Measurements from ENCODE around the gene SNX27.
"Not testable (repeated sequence)": the region's sequence is repeated elsewhere in the genome, so short reads cannot be mapped to it uniquely, and the experiment has no call there.

The SNX27 gene

GRCh38 chr1:151584278-151584677 is 27.6 kb upstream of the SNX27 start:
- Mint-ChIP-seq H3K27ac (peak overlapping the region in 1 of 2 donors; percentile 61), H3K9me3 (no peaks in the 10 kb centered on the region), H3K27me3 (no peaks in the 10 kb centered on the region), H3K36me3 (ENCODE audit: insufficient read depth) (peaks cover 6% of the 10 kb centered on the region), H3K4me1 (ENCODE audit: low read depth in 2 of 2) (no peaks in the 10 kb centered on the region), H3K4me3 (no peak overlapping the region)
- no peak for ATAC-seq (replicated peaks)
- DNase-seq = no peak

- Mint-ChIP-seq H3K27ac (peak overlapping the region in 1 of 2 donors; percentile 61), H3K27me3 (peaks cover 0 to under 1% of the 10 kb centered on the region in 2 donors), H3K9me3 (no peaks in the 10 kb centered on the region)
Measured at GRCh38 chr1:151584780-151585179, 27.1 kb upstream of the SNX27 start.

GRCh38 chr1:151585622-151586021 is 26.2 kb upstream of the SNX27 start:
- Mint-ChIP-seq H3K4me3 (no peak overlapping the region), H3K4me1 (ENCODE audit: low read depth in 2 of 2) (no peaks in the 10 kb centered on the region), H3K36me3 (ENCODE audit: insufficient read depth) (peaks cover 3% of the 10 kb centered on the region), H3K27ac (no peak overlapping the region), H3K9me3 (no peaks in the 10 kb centered on the region), H3K27me3 (peaks cover 0 to 8% of the 10 kb centered on the region in 2 donors)
- DNase-seq (no peak), ATAC-seq (replicated peaks) (no peak)

More at GRCh38 chr1:151584780-151585179, 27.1 kb upstream of the SNX27 start:
- DNase-seq (no peak), ATAC-seq (replicated peaks) (no peak)
- H3K4me1 Mint-ChIP-seq (ENCODE audit: low read depth in 2 of 2) = no peaks in the 10 kb centered on the region
- H3K4me3 Mint-ChIP-seq = no peak overlapping the region
- H3K36me3 Mint-ChIP-seq (ENCODE audit: insufficient read depth) = peaks cover 3% of the 10 kb centered on the region

- Mint-ChIP-seq H3K27me3 (peaks cover 0 to 11% of the 10 kb centered on the region in 2 donors), H3K27ac (no peak overlapping the region), H3K36me3 (ENCODE audit: insufficient read depth) (no peaks in the 10 kb centered on the region), H3K4me1 (ENCODE audit: low read depth in 2 of 2) (peaks cover 4 to 5% of the 10 kb centered on the region in 2 donors), H3K4me3 (no peak overlapping the region), H3K9me3 (no peaks in the 10 kb centered on the region)
- ATAC-seq (replicated peaks) (no peak), DNase-seq (no peak)
Measured at GRCh38 chr1:151590961-151591360, 20.9 kb upstream of the SNX27 start.

GRCh38 chr1:151593730-151594129 is 18.1 kb upstream of the SNX27 start:
- Mint-ChIP-seq H3K27me3 (peaks cover 0 to 11% of the 10 kb centered on the region in 2 donors), H3K36me3 (ENCODE audit: insufficient read depth) (no peaks in the 10 kb centered on the region), H3K27ac (peak overlapping the region in 1 of 2 donors; percentile 20), H3K4me3 (peak overlapping the region in 1 of 2 donors; percentile 33), H3K9me3 (no peaks in the 10 kb centered on the region), H3K4me1 (ENCODE audit: low read depth in 2 of 2) (peaks cover 4 to 5% of the 10 kb centered on the region in 2 donors)
- ATAC-seq (replicated peaks) = peak; percentile 46
- no peak for DNase-seq

GRCh38 chr1:151594143-151594625 is 17.7 kb upstream of the SNX27 start:
- H3K27me3 Mint-ChIP-seq = peaks cover 0 to 11% of the 10 kb centered on the region in 2 donors
- H3K4me1 Mint-ChIP-seq (ENCODE audit: low read depth in 2 of 2) = peaks cover 4 to 5% of the 10 kb centered on the region in 2 donors
- no peaks in the 10 kb centered on the region for H3K9me3 Mint-ChIP-seq
- peak overlapping the region in 1 of 2 donors; percentile 33 for H3K4me3 Mint-ChIP-seq
- peak; percentile 100 for ATAC-seq (replicated peaks)
- no peaks in the 10 kb centered on the region for H3K36me3 Mint-ChIP-seq (ENCODE audit: insufficient read depth)
- peak; percentile 79 to 84 (median 82) for DNase-seq
- peak overlapping the region in 1 of 2 donors; percentile 20 for H3K27ac Mint-ChIP-seq

- Mint-ChIP-seq H3K27ac (peak overlapping the region in 1 of 2 donors; percentile 18), H3K27me3 (no peaks in the 10 kb centered on the region), H3K36me3 (ENCODE audit: insufficient read depth) (no peaks in the 10 kb centered on the region), H3K4me1 (ENCODE audit: low read depth in 2 of 2) (peaks cover 4 to 5% of the 10 kb centered on the region in 2 donors), H3K4me3 (no peak overlapping the region), H3K9me3 (no peaks in the 10 kb centered on the region)
- DNase-seq = no peak
- no peak for ATAC-seq (replicated peaks)
Measured at GRCh38 chr1:151596166-151596953, 15.5 kb upstream of the SNX27 start.

GRCh38 chr1:151602550-151602949 is 9.3 kb upstream of the SNX27 start:
- ATAC-seq (replicated peaks); H3K4me1 Mint-ChIP-seq (ENCODE audit: low read depth in 2 of 2); H3K36me3 Mint-ChIP-seq (ENCODE audit: insufficient read depth); H3K4me3 Mint-ChIP-seq; DNase-seq; H3K9me3 Mint-ChIP-seq: not testable (repeated sequence)
- peaks cover 11 to 33% of the 10 kb centered on the region in 2 donors for H3K27me3 Mint-ChIP-seq
- H3K27ac Mint-ChIP-seq = peak overlapping the region in 1 of 2 donors; percentile 48

- ATAC-seq (replicated peaks) (no peak), DNase-seq (no peak)
- Mint-ChIP-seq H3K4me1 (ENCODE audit: low read depth in 2 of 2) (no peaks in the 10 kb centered on the region), H3K9me3 (no peaks in the 10 kb centered on the region), H3K4me3 (no peak overlapping the region), H3K36me3 (ENCODE audit: insufficient read depth) (no peaks in the 10 kb centered on the region), H3K27ac (no peak overlapping the region), H3K27me3 (peaks cover 17 to 42% of the 10 kb centered on the region in 2 donors)
Measured at GRCh38 chr1:151604291-151604690, 7.6 kb upstream of the SNX27 start.

GRCh38 chr1:151606384-151606783 is 5.5 kb upstream of the SNX27 start:
- H3K36me3 Mint-ChIP-seq (ENCODE audit: insufficient read depth) = no peaks in the 10 kb centered on the region
- H3K4me1 Mint-ChIP-seq (ENCODE audit: low read depth in 2 of 2) = no peaks in the 10 kb centered on the region
- H3K27ac Mint-ChIP-seq = no peak overlapping the region
- no peaks in the 10 kb centered on the region for H3K9me3 Mint-ChIP-seq
- peaks cover 17 to 42% of the 10 kb centered on the region in 2 donors for H3K27me3 Mint-ChIP-seq
- ATAC-seq (replicated peaks) (no peak), DNase-seq (no peak)
- no peak overlapping the region for H3K4me3 Mint-ChIP-seq

- DNase-seq = no peak
- no peaks in the 10 kb centered on the region for H3K9me3 Mint-ChIP-seq
- H3K27me3 Mint-ChIP-seq = peaks cover 17 to 42% of the 10 kb centered on the region in 2 donors
- no peaks in the 10 kb centered on the region for H3K36me3 Mint-ChIP-seq (ENCODE audit: insufficient read depth)
- no peaks in the 10 kb centered on the region for H3K4me1 Mint-ChIP-seq (ENCODE audit: low read depth in 2 of 2)
- no peak overlapping the region for H3K27ac Mint-ChIP-seq
- H3K4me3 Mint-ChIP-seq = no peak overlapping the region
- ATAC-seq (replicated peaks) = no peak
Measured at GRCh38 chr1:151606857-151607256, 5.0 kb upstream of the SNX27 start.

- Mint-ChIP-seq H3K9me3 (no peaks in the 10 kb centered on the region), H3K36me3 (ENCODE audit: insufficient read depth) (no peaks in the 10 kb centered on the region), H3K27me3 (peaks cover 6 to 19% of the 10 kb centered on the region in 2 donors), H3K27ac (no peak overlapping the region), H3K4me1 (ENCODE audit: low read depth in 2 of 2) (peaks cover 14 to 20% of the 10 kb centered on the region in 2 donors), H3K4me3 (no peak overlapping the region)
- DNase-seq (no peak), ATAC-seq (replicated peaks) (no peak)
Measured at GRCh38 chr1:151610142-151610541, 1.7 kb upstream of the SNX27 start.

- Mint-ChIP-seq H3K27me3 (peaks cover 6 to 15% of the 10 kb centered on the region in 2 donors), H3K4me1 (ENCODE audit: low read depth in 2 of 2) (peaks cover 21 to 25% of the 10 kb centered on the region in 2 donors), H3K4me3 (peak overlapping the region; percentile 89 to 97), H3K27ac (peak overlapping the region; percentile 68 to 94), H3K36me3 (ENCODE audit: insufficient read depth) (no peaks in the 10 kb centered on the region), H3K9me3 (no peaks in the 10 kb centered on the region)
- no peak for ATAC-seq (replicated peaks)
- peak in 1 of 3 experiments; percentile 9 for DNase-seq
Measured at GRCh38 chr1:151611288-151611790, 511 bp upstream of the SNX27 start.

Data from effector memory CD8-positive, alpha-beta T cell (primary cell).